GM19438 (cell line): Measurements from ENCODE around the gene GPC6.

ENCODE experiments used
- ATAC-seq: cut with Tn5 transposase; IDR thresholded peaks from one replicate; pipeline ENCODE4 v1.9.1; 2021; ENCODE audit warnings: low read depth; ENCODE audit not compliant: unreplicated experiment

Gene GPC6

GRCh38 chr13:93981426-93981977 is 754.9 kb downstream of the GPC6 start:
- no peak for ATAC-seq

- ATAC-seq = no peak
Measured at GRCh38 chr13:93982179-93982918, 755.7 kb downstream of the GPC6 start.

GRCh38 chr13:93984052-93984451 is 757.4 kb downstream of the GPC6 start:
- no peak for ATAC-seq

- ATAC-seq = no peak
Measured at GRCh38 chr13:93984876-93985275, 758.3 kb downstream of the GPC6 start.

- ATAC-seq = no peak
Measured at GRCh38 chr13:93987458-93987857, 760.9 kb downstream of the GPC6 start.

- ATAC-seq = no peak
Measured at GRCh38 chr13:93991569-93991968, 765.0 kb downstream of the GPC6 start.

- ATAC-seq = no peak
Measured at GRCh38 chr13:93996481-93996880, 769.9 kb downstream of the GPC6 start.

- no peak for ATAC-seq
Measured at GRCh38 chr13:94006296-94006695, 779.7 kb downstream of the GPC6 start.

GRCh38 chr13:94007072-94007471 is 780.5 kb downstream of the GPC6 start:
- ATAC-seq = no peak

- no peak for ATAC-seq
Measured at GRCh38 chr13:94009701-94010100, 783.1 kb downstream of the GPC6 start.

- ATAC-seq = no peak
Measured at GRCh38 chr13:94014461-94014860, 787.9 kb downstream of the GPC6 start.

- no peak for ATAC-seq
Measured at GRCh38 chr13:94020426-94020825, 793.8 kb downstream of the GPC6 start.

- no peak for ATAC-seq
Measured at GRCh38 chr13:94020833-94021232, 794.2 kb downstream of the GPC6 start.

GRCh38 chr13:94028234-94028633 is 801.6 kb downstream of the GPC6 start:
- no peak for ATAC-seq

- no peak for ATAC-seq
Measured at GRCh38 chr13:94028650-94029049, 802.0 kb downstream of the GPC6 start.

GRCh38 chr13:94030415-94031119 is 804.0 kb downstream of the GPC6 start:
- ATAC-seq = no peak

GRCh38 chr13:94031609-94032008 is 805.0 kb downstream of the GPC6 start:
- no peak for ATAC-seq

- ATAC-seq = no peak
Measured at GRCh38 chr13:94033098-94033497, 806.5 kb downstream of the GPC6 start.

GRCh38 chr13:94033830-94034642 is 807.4 kb downstream of the GPC6 start:
- ATAC-seq = no peak

GRCh38 chr13:94050039-94050438 is 823.4 kb downstream of the GPC6 start:
- ATAC-seq = no peak

- ATAC-seq = no peak
Measured at GRCh38 chr13:94050686-94051085, 824.1 kb downstream of the GPC6 start.
